ENCODE data around the gene CSH1.

DNA sequence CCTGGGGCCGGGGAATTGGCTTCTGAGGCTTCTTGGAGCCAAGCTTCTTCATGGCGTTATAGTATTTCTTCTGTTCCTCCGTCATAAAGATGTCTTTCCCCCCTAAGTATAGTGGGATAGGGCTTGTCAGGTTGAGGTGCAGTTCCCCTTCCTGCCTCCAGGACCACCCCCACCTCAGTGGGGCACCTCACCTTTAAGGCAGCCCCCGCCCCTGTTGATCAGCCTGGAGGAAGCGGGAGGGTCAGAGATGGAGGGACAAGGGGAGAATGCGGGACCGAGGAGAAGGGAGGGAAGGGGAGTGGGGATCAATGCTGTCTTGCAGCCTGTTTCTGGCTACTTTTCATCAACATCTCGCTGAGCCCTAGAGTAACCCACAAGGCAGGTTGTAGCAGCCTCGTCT lies 47.4 kb upstream of the CSH1 start:
- TF ChIP-seq GATA3 (IDR thresholded peaks at IDR 0.05; ENCODE audit: low read depth, low read length) (no peak), GATA2 (IDR thresholded peaks at IDR 0.05; ENCODE audit: low read depth, low read length) (no peak)
